ENCODE measurements around the gene SHMT2. TPM values are rescaled to one million over a fixed set of nuclear protein-coding genes. Genes with fewer than 3 reads are reported as not detected.

Gene SHMT2
- total and polyA plus RNA-seq, 9 of the 15 experiments (the other 6 are each of a cell fraction or from before 2014, with no cell fraction given), result 46.1 to 319 (median 115) TPM

- TF ChIP-seq ZBTB40 (IDR thresholded peaks at IDR 0.05) (peak; percentile 62), ZBTB40 (CRISPR knock-in tag; IDR thresholded peaks at IDR 0.05) (no peak), HOMEZ (CRISPR knock-in tag; IDR thresholded peaks at IDR 0.05) (no peak), ZFP91 (CRISPR knock-in tag; IDR thresholded peaks at IDR 0.05) (no peak), MIER1 (IDR thresholded peaks at IDR 0.05; ENCODE audit: low read depth) (no peak), CTCF (IDR thresholded peaks at IDR 0.05 in 2 of 3, conservative IDR thresholded peaks at IDR 0.05 in 1 of 3; ENCODE audit: insufficient read depth in 2 of 3, low read depth in 1 of 3, low read length in 3 of 3) (peak; percentile 62 to 73 (median 71)), CHD4 (IDR thresholded peaks at IDR 0.05; ENCODE audit: insufficient read depth, insufficient replicate concordance, low read depth, low read length, poor library complexity, severe bottlenecking) (no peak), CTCFL (IDR thresholded peaks at IDR 0.05; ENCODE audit: borderline replicate concordance, insufficient read depth, low read depth, low read length, poor library complexity, severe bottlenecking) (peak; percentile 35), DNMT1 (IDR thresholded peaks at IDR 0.05) (no peak)
These were observed 47.5 kb downstream of the SHMT2 start (continued) for GRCh38 chr12:57276935-57277563.

Measured in K562 (cell line).